KMS-11 (cell line): ENCODE measurements around the gene CCDC183.
"Not testable (repeated sequence)": the region's sequence is repeated elsewhere in the genome, so short reads cannot be mapped to it uniquely, and the experiment has no call there.

Experiments used
- H2AFZ ChIP-seq: fragments of 200-600 bp; sonication (generic); 2 replicates; pipeline ENCODE4 v1.6.1; 2016; ENCODE audit warnings: antibody characterized with exemption, mixed run types, low read depth
- H3K27ac ChIP-seq: fragments of 200-600 bp; sonication (generic); 2 replicates; pipeline ENCODE4 v1.6.1; 2016; ENCODE audit warnings: mild to moderate bottlenecking, mixed run types
- H3K27me3 ChIP-seq: fragments of 200-600 bp; sonication (generic); 2 replicates; pipeline ENCODE4 v1.6.1; 2017; ENCODE audit warnings: mild to moderate bottlenecking, low read depth, mixed run types, moderate library complexity; ENCODE audit not compliant: insufficient read depth
- H3K36me3 ChIP-seq: fragments of 200-600 bp; sonication (generic); 2 replicates; pipeline ENCODE4 v1.6.1; 2017; ENCODE audit warnings: mild to moderate bottlenecking, mixed run types; ENCODE audit not compliant: insufficient read depth
- H3K4me1 ChIP-seq: fragments of 200-600 bp; sonication (generic); 2 replicates; pipeline ENCODE4 v1.6.1; 2016; ENCODE audit warnings: mild to moderate bottlenecking, low read depth, mixed run types; ENCODE audit not compliant: poor library complexity, severe bottlenecking
- H3K4me2 ChIP-seq: fragments of 200-600 bp; sonication (generic); 2 replicates; pipeline ENCODE4 v1.7.0; 2016; ENCODE audit warnings: mild to moderate bottlenecking, mixed run types
- H3K4me3 ChIP-seq: fragments of 200-600 bp; sonication (generic); IDR thresholded peaks from 2 replicates; pipeline ENCODE4 v1.6.1; 2017; ENCODE audit warnings: low read depth, low read length, mixed read lengths; ENCODE audit not compliant: insufficient read depth
- H3K79me2 ChIP-seq: fragments of 200-600 bp; sonication (generic); 2 replicates; pipeline ENCODE4 v1.6.1; 2016; ENCODE audit warnings: low read depth, mixed run types; ENCODE audit not compliant: insufficient read depth
- H3K9ac ChIP-seq: fragments of 200-600 bp; sonication (generic); 2 replicates; pipeline ENCODE4 v1.6.1; 2016; ENCODE audit warnings: mild to moderate bottlenecking, mixed run types
- H4K20me1 ChIP-seq: fragments of 200-600 bp; sonication (generic); 2 replicates; pipeline ENCODE4 v1.6.1; 2016; ENCODE audit warnings: mild to moderate bottlenecking, mixed run types; ENCODE audit not compliant: insufficient read depth
- TF ChIP-seq, protein P1 (sequence below): fragments of 200-600 bp; sonication (generic); conservative IDR thresholded peaks from 2 replicates; pipeline ENCODE4 v1.6.1; 2017; ENCODE audit warnings: low read depth, mild to moderate bottlenecking, antibody characterized with exemption, low read length, moderate library complexity, mixed read lengths

Gene CCDC183

GRCh38 chr9:136795000-136795348 lies 1.2 kb upstream of the CCDC183 start:
- H3K4me2 ChIP-seq: no peak overlapping the region
- TF ChIP-seq, protein P1, sequence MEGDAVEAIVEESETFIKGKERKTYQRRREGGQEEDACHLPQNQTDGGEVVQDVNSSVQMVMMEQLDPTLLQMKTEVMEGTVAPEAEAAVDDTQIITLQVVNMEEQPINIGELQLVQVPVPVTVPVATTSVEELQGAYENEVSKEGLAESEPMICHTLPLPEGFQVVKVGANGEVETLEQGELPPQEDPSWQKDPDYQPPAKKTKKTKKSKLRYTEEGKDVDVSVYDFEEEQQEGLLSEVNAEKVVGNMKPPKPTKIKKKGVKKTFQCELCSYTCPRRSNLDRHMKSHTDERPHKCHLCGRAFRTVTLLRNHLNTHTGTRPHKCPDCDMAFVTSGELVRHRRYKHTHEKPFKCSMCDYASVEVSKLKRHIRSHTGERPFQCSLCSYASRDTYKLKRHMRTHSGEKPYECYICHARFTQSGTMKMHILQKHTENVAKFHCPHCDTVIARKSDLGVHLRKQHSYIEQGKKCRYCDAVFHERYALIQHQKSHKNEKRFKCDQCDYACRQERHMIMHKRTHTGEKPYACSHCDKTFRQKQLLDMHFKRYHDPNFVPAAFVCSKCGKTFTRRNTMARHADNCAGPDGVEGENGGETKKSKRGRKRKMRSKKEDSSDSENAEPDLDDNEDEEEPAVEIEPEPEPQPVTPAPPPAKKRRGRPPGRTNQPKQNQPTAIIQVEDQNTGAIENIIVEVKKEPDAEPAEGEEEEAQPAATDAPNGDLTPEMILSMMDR: no peak
- no peak overlapping the region for H2AFZ ChIP-seq
- H3K27ac ChIP-seq: no peak overlapping the region
- no peak overlapping the region for H3K4me3 ChIP-seq
- H3K36me3 ChIP-seq: no peaks in the 10 kb centered on the region
- H4K20me1 ChIP-seq: no peaks in the 10 kb centered on the region
- no peak overlapping the region for H3K9ac ChIP-seq
- no peaks in the 10 kb centered on the region for H3K79me2 ChIP-seq
- peaks cover 44% of the 10 kb centered on the region for H3K4me1 ChIP-seq
- H3K27me3 ChIP-seq: peaks cover 6% of the 10 kb centered on the region; the same call in 1 of the 2 replicates

GRCh38 chr9:136796775-136797347 lies 723 bp downstream of the CCDC183 start:
- H3K9ac ChIP-seq, H3K27me3 ChIP-seq, H3K4me3 ChIP-seq, H3K27ac ChIP-seq, H3K4me2 ChIP-seq, H4K20me1 ChIP-seq, H3K36me3 ChIP-seq, H2AFZ ChIP-seq, H3K79me2 ChIP-seq: not testable (repeated sequence)
- H3K4me1 ChIP-seq: peaks cover 49% of the 10 kb centered on the region

GRCh38 chr9:136798708-136799078 lies 2.6 kb downstream of the CCDC183 start:
- no peak overlapping the region for H3K4me2 ChIP-seq
- peaks cover 6% of the 10 kb centered on the region; the same call in 1 of the 2 replicates for H3K27me3 ChIP-seq

GRCh38 chr9:136799079-136799853 lies 3.1 kb downstream of the CCDC183 start:
- Histone ChIP-seq H3K79me2 (no peaks in the 10 kb centered on the region), H3K27me3 (peaks cover 6% of the 10 kb centered on the region; the same call in 1 of the 2 replicates), H3K27ac (no peak overlapping the region), H3K4me3 (no peak overlapping the region), H2AFZ (peak overlapping the region; percentile 39; the same call in 1 of the 2 replicates), H3K4me1 (peaks cover 49% of the 10 kb centered on the region), H3K36me3 (no peaks in the 10 kb centered on the region), H3K4me2 (peak overlapping the region; percentile 41), H3K9ac (peak overlapping the region; percentile 22; the same call in 1 of the 2 replicates), H4K20me1 (no peaks in the 10 kb centered on the region)
- TF ChIP-seq, protein P1: no peak

More at GRCh38 chr9:136798708-136799078, 2.6 kb downstream of the CCDC183 start:
- Histone ChIP-seq H3K4me1 (peaks cover 49% of the 10 kb centered on the region), H3K27ac (no peak overlapping the region), H2AFZ (no peak overlapping the region), H3K36me3 (no peaks in the 10 kb centered on the region), H3K9ac (no peak overlapping the region), H3K79me2 (no peaks in the 10 kb centered on the region), H4K20me1 (no peaks in the 10 kb centered on the region), H3K4me3 (no peak overlapping the region)
- TF ChIP-seq, protein P1: no peak
